Natural killer cell treated with Interleukin-12 subunit alpha and Interleukin-12 subunit beta and Interleukin-15 and Interleukin-18, amount 100 ng/mL, for 72 hours (primary cell): Measurements from ENCODE around the gene SLC6A6. TPM values are rescaled to one million over a fixed set of nuclear protein-coding genes. Genes with fewer than 3 reads are reported as not detected.

Experiments
- ATAC-seq, 2 donors: fragments of 150-1000 bp; cut with Tn5 transposase in 1 of 2; sonication (Bioruptor Pico), chemical (Tn5 transposase) in 1 of 2; 2 replicates each; pipeline ENCODE4 v1.10.0; 2021
- DNase-seq: peaks from one replicate; pipeline ENCODE4 v3.0.0; 2022; ENCODE audit warnings: low spot score
- H3K27ac Mint-ChIP-seq, 2 donors: 1 replicate in 1 of 2; 2 replicates in 1 of 2; pipeline ENCODE4 v1.8.0; 2022; ENCODE audit warnings: mixed read lengths in 2 of 2, mild to moderate bottlenecking in 1 of 2, moderate library complexity in 1 of 2
- H3K27me3 Mint-ChIP-seq, 2 donors: 1 replicate in 1 of 2; 2 replicates in 1 of 2; pipeline ENCODE4 v1.8.0; 2022; ENCODE audit warnings: mixed read lengths in 2 of 2
- H3K36me3 Mint-ChIP-seq: one replicate; pipeline ENCODE4 v1.8.0; 2022; ENCODE audit warnings: mixed read lengths
- H3K4me1 Mint-ChIP-seq, 2 donors: 1 replicate in 1 of 2; 2 replicates in 1 of 2; pipeline ENCODE4 v1.8.0; 2022; ENCODE audit warnings: low read depth in 2 of 2, mixed read lengths in 2 of 2, mild to moderate bottlenecking in 1 of 2
- H3K4me3 Mint-ChIP-seq: one replicate; pipeline ENCODE4 v1.8.0; 2022; ENCODE audit warnings: mixed read lengths
- H3K9me3 Mint-ChIP-seq: 2 replicates; pipeline ENCODE4 v1.8.0; 2022; ENCODE audit warnings: mixed read lengths
- total RNA-seq, 2 donors: library from RNA; stranded (reverse); gene quantifications; one replicate each; pipeline ENCODE4 v1.2.3, GENCODE V29; 2022

Gene SLC6A6
- total RNA-seq, 2 donors from 2014 or later: 20.4 to 56.7 TPM

DNA sequence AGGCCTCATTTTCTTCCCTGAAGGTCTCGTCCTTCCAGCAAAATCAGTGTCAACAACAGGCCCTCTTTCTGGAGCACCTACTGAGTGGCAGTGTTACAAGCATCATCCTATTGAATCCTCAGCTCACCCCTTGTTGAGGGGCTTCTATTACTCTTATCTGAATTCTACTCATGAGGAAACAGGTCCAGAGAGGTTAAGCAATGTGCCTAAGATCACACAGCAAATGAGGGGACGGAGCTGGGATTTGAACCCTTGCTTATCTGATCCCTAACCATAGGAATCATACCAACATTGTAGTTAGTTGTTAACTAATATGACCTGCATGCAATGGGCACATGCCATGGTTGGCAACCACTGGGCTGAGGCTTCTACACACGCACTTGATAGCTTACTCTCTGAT lies 63.0 kb downstream of the SLC6A6 start:
- no peaks in the 10 kb centered on the region for H3K36me3 Mint-ChIP-seq
- DNase-seq (no peak), ATAC-seq (no peak)
- no peaks in the 10 kb centered on the region for H3K27me3 Mint-ChIP-seq
- no peaks in the 10 kb centered on the region for H3K9me3 Mint-ChIP-seq
- H3K27ac Mint-ChIP-seq: no peak overlapping the region
- no peak overlapping the region for H3K4me3 Mint-ChIP-seq
- H3K4me1 Mint-ChIP-seq: peaks cover 7% of the 10 kb centered on the region in 2 donors

DNA sequence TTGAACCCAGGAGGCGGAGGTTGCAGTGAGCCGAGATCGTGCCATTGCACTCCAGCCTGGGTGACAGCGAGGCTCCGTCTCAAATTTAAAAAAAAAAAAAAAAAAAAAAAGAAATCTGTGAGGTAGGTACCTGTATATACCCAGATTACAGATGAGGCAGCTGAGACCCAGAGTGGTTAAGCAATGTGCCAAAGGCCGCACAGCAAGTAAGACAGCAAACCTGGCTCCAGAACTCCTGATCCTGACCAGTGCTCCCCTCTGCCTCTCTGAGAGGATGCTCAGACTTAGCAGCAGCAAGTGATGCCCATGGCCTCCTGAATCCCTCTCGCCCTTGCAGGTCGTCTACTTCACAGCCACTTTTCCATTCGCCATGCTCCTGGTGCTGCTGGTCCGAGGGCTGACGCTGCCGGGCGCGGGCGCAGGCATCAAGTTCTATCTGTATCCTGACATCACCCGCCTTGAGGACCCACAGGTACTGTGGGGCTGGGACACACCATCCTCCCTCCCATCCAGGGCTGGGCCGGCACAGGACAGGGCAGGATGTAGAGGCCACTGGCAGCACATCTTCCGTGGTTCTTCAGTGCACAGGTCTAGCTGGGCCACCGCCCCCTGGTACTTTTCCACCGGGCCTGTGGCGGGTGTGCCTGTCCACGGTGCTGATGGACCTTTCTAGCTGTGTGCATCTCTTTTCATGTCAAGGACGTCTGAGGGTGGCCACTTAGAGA lies 63.9 kb downstream of the SLC6A6 start:
- DNase-seq (no peak), ATAC-seq (peak in 1 of 2 donors; percentile 38)
- H3K27ac Mint-ChIP-seq: no peak overlapping the region
- H3K9me3 Mint-ChIP-seq: no peaks in the 10 kb centered on the region
- no peaks in the 10 kb centered on the region for H3K27me3 Mint-ChIP-seq
- H3K36me3 Mint-ChIP-seq: no peaks in the 10 kb centered on the region
- peaks cover 0 to 4% of the 10 kb centered on the region in 2 donors for H3K4me1 Mint-ChIP-seq
- H3K4me3 Mint-ChIP-seq: no peak overlapping the region

DNA sequence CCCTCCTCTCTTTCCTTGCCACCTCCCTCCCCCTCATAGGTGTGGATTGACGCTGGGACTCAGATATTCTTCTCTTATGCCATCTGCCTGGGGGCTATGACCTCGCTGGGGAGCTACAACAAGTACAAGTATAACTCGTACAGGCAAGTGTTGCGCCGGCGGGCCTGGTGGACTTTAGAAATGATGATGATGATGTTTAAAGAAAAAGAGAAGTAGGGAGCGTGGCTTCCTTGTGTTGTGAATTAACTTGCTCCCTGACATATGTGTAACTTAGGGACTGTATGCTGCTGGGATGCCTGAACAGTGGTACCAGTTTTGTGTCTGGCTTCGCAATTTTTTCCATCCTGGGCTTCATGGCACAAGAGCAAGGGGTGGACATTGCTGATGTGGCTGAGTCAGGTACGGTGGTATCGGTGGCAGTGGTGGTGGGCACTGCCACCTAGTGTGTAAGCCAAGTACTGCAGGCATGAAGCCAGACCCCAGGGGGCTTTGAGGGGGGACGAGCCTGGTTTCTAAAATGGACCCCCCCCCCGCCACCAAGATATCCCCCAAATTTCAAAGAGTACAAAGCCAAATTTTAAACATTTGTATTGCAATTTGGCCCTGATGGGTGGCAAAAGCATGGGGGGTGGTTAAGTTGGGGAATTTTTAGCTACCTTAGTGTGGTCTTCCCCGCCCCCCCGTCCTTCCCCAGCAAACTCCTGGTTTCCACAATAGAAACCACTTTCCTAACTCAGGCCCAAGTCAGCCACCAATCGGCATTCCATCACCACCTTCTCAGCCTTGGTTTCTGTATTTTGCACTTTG lies 65.6 kb downstream of the SLC6A6 start:
- ATAC-seq (peak in 1 of 2 donors; percentile 50), DNase-seq (no peak)
- Mint-ChIP-seq H3K9me3 (no peaks in the 10 kb centered on the region), H3K36me3 (no peaks in the 10 kb centered on the region), H3K4me1 (peaks cover 0 to 4% of the 10 kb centered on the region in 2 donors), H3K27ac (no peak overlapping the region), H3K4me3 (no peak overlapping the region), H3K27me3 (no peaks in the 10 kb centered on the region)

DNA sequence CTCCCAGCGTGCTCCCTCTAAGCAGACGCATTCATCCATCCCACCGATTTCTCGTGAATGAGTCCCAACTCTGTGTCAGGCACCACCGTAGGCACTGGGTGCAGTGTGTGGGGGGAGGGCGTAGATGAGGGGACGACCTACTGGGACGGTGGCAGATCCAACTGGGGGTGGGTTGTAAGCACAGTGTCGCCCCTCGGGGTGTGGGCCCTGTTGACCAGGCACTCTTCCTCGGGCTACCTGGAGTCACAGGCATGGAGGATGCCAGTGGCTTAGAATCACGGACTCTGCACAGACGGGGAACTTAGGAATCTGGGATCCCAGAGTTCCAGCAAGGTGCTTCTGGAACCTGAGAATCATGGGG lies 66.2 kb downstream of the SLC6A6 start:
- Mint-ChIP-seq H3K36me3 (no peaks in the 10 kb centered on the region), H3K4me1 (peaks cover 0 to 4% of the 10 kb centered on the region in 2 donors), H3K4me3 (no peak overlapping the region), H3K27ac (no peak overlapping the region), H3K9me3 (no peaks in the 10 kb centered on the region), H3K27me3 (no peaks in the 10 kb centered on the region)
- no peak for ATAC-seq
- DNase-seq: no peak

DNA sequence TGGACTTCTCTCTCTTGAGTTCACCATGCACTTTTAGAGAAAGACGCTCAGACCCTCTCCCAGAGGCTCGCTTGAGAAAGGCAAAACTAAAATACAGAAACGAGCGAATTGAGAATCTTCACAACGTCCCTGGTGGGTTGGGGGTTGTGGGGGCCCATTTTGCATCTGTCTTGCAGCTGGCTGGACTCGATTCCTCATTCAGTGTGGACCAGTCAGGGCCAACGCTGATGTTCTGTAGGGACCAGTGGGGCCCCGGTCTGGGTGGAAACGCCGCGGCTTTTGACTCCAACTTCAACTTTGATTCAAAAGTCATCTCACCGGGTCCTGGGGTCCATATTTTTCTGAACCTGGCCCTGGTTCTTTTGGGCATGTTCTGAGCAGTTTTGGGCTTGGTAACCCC lies 68.1 kb downstream of the SLC6A6 start:
- Mint-ChIP-seq H3K9me3 (no peaks in the 10 kb centered on the region), H3K4me3 (no peak overlapping the region), H3K36me3 (no peaks in the 10 kb centered on the region)

DNA sequence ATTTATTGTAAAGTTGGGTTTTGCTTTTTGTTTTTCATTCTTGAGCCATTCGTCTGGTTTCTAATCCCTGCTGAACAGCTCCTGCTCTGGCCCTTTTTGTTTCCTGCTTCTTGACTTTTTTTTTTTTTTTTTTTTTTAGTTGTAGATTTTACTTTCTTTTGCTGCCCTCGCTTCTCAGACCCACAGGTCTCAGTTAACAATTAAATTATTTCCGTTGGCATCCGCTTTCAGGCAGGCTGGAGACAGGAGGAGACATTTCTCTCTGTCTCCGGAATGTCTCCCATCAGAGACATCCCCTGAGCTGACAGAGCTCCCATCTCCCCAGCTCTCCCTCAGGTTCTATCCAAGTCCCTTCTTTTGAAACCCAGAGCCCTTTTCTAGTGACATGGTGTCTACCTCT lies 68.6 kb downstream of the SLC6A6 start:
- peaks cover 0 to 4% of the 10 kb centered on the region in 2 donors for H3K4me1 Mint-ChIP-seq
- DNase-seq (no peak), ATAC-seq (no peak)
- H3K36me3 Mint-ChIP-seq: no peaks in the 10 kb centered on the region
- no peak overlapping the region for H3K27ac Mint-ChIP-seq
- no peaks in the 10 kb centered on the region for H3K9me3 Mint-ChIP-seq
- no peak overlapping the region for H3K4me3 Mint-ChIP-seq
- H3K27me3 Mint-ChIP-seq: no peaks in the 10 kb centered on the region

More for the DNA sequence above, 68.1 kb downstream of the SLC6A6 start:
- Mint-ChIP-seq H3K27ac (no peak overlapping the region), H3K4me1 (peaks cover 0 to 4% of the 10 kb centered on the region in 2 donors), H3K27me3 (no peaks in the 10 kb centered on the region)
- DNase-seq: no peak
- no peak for ATAC-seq

DNA sequence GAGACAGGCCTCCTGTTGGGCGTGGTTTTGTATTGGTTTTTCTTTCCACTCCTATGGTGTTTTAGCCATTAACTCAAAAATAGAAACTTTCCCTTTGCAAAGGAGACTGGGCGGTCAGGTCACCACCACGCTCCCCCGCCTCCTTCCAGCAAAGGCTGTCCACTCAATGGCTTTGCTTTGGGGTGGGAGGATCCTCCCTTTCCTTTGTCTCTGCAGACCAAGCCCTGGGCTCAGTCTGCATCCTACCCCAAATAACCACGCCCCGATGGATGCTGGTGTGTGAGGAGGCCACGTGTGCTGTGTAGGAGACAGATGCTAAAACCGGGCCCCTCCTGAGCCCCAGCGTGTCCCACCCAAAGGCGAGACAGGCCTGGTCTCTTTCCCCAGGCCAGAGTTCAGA lies 69.3 kb downstream of the SLC6A6 start:
- Mint-ChIP-seq H3K36me3 (no peaks in the 10 kb centered on the region), H3K4me3 (no peak overlapping the region), H3K4me1 (peaks cover 0 to 4% of the 10 kb centered on the region in 2 donors), H3K27ac (no peak overlapping the region), H3K27me3 (no peaks in the 10 kb centered on the region), H3K9me3 (no peaks in the 10 kb centered on the region)
- no peak for DNase-seq
- no peak for ATAC-seq

DNA sequence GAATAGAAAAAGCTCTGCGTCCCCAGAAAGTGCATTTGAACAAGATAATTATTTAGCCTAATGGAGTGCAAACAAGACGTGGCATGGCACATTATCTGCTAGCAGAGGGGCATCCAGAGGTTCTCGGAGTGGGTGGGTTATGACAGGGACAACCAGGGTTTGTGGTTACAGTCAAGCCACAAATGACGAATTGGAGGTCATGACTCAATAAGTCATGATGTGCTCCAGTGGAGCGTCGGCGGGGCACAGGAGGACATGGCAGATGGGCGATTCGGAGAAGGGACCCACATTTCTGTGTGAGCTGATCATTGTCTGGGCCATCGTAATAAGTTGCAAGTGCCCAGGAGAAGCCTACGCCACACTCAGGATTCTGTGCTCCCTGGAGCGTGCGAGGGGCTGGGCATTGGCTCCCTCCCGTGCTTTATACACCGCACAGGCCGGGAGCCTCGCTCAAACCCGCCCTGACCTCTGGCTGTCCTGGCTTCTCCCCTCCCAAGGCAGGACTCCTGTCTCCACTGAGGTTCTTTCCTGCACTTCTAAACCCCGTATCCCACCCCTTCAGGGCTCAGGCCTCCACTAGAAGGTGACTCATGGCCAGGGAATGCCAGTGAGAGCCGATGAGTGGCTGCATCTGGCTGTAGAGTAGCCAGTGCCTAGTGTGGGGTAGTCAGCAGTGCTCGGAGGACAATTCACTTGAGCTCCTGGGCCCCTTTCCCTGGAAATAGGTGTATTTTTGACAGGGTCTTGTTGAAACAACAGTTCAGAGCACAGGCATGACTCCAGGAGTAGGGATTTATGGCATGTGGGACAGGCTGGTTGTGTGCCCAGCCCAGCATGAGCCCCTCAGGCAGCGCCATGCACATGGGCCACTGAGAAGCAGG lies 70.3 kb downstream of the SLC6A6 start:
- no peak overlapping the region for H3K27ac Mint-ChIP-seq
- no peaks in the 10 kb centered on the region for H3K27me3 Mint-ChIP-seq
- ATAC-seq (no peak), DNase-seq (no peak)
- H3K4me3 Mint-ChIP-seq: no peak overlapping the region
- no peaks in the 10 kb centered on the region for H3K9me3 Mint-ChIP-seq
- peaks cover 0 to 3% of the 10 kb centered on the region in 2 donors for H3K4me1 Mint-ChIP-seq
- no peaks in the 10 kb centered on the region for H3K36me3 Mint-ChIP-seq

DNA sequence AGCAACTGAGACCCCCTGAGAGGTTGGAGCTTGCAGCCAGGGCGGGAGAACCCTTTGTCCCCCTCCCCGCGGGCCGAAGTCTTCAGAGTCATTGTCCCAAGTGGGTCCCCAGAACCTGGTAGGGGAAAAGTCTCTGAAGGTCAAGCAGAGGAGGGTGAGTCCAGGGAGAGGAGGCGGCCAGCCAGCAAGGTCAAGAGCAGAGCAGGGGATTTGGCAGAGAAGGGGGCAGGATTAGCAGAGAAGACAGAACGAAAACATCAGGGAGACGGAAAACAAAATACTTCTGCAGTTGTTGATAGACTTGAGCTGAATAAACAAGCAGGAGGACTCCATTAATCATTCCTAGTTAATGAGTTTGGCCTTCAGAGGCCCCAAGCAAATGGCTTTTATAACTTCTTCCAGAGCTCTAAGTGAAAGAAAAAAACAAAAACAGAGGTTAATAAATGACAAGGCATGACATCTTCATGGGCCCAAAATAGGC lies 71.0 kb downstream of the SLC6A6 start:
- ATAC-seq (no peak), DNase-seq (no peak)
- Mint-ChIP-seq H3K27ac (no peak overlapping the region), H3K27me3 (no peaks in the 10 kb centered on the region), H3K9me3 (no peaks in the 10 kb centered on the region), H3K36me3 (peaks cover 4% of the 10 kb centered on the region), H3K4me3 (no peak overlapping the region), H3K4me1 (no peaks in the 10 kb centered on the region)

DNA sequence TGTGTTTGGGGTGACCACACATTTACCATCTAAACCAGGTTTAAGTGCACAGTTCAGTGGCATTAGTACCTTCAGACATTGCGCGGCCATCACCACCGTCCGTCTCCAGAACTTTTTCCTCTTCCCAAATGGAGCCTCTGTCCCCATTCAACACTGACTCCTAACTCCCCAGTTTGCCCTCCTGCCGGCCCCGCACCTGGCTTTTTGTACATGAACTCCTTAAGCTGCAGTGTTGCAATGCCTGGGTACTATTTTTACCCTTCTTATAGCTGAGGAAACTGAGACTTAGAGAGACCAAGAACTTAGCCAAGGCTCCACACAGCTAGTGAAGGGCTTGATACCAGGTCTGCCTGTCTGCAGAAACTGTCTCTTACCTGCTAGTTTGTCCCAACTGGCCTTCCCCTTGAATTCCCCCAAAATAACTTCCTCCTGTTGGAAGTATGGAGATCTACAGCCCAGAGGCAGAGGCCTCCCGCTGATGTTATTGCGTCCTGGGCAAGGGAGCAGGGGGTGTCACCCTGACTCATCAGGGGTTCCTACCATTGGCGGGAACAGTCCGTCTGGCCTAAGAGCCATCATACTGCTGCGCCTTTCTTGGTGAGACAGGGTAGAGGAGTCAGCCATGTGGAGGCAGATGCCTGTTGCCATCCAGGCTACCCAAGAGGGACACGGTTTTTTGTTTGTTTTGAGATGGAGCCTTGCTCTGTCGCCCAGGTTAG lies 72.1 kb downstream of the SLC6A6 start:
- Mint-ChIP-seq H3K4me3 (no peak overlapping the region), H3K9me3 (no peaks in the 10 kb centered on the region), H3K27ac (no peak overlapping the region), H3K27me3 (no peaks in the 10 kb centered on the region), H3K36me3 (peaks cover 7% of the 10 kb centered on the region), H3K4me1 (no peaks in the 10 kb centered on the region)
- no peak for DNase-seq
- no peak for ATAC-seq

DNA sequence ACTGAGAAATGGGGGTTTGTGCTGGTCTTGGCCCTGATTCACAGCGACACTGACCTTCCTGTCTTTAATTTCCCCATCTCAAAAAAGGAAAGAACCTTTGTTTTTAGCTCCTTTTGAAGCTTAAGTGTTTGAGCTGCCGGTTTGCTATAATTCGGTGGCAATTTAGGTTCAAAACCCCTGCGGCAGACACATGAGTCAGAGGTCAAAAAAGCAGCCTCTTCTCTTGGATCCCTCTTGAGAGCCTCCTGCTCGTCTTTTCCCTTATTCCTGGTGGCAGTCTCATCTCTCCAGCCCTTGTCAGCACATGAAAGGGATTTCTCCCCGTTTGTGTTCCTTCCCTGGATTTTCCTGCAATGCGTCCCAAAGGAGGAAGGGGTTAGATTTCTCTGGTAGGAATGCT lies 73.2 kb downstream of the SLC6A6 start:
- H3K9me3 Mint-ChIP-seq: no peaks in the 10 kb centered on the region
- H3K27me3 Mint-ChIP-seq: no peaks in the 10 kb centered on the region
- H3K4me1 Mint-ChIP-seq: no peaks in the 10 kb centered on the region
- no peak for ATAC-seq
- no peak for DNase-seq
- H3K36me3 Mint-ChIP-seq: peaks cover 7% of the 10 kb centered on the region
- no peak overlapping the region for H3K4me3 Mint-ChIP-seq
- no peak overlapping the region for H3K27ac Mint-ChIP-seq

DNA sequence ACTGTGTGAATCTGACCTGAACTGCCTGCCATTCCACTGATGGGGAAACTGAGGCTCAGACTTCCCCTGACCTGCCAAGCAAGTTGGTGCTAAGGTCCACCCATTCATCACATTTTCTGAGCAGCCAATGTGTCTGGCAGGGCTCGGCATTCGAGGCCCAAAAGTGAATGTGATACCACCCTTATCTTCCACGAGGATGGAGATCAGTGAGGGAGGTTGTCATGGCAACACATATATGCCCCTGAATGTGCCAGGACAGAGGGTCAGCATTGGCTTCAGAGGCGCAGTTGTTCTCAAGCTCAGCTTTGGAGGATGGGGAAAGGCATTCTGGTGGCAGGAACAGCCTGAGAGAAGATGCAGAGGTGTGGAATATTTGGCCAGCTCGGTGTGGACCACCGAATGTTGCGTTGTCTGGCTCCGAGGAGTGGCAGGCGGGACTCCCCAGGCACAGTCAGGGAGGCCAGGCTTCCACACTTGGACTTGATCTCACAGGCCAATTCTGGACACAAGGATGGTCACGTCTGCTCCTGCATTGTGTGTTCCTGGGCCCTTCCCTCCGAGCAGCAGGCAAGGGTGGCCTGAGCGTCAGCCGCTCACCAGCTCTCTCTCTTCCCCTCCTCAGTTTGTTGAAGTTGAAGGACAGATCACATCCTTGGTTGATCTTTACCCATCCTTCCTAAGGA lies 74.3 kb downstream of the SLC6A6 start:
- Mint-ChIP-seq H3K4me3 (no peak overlapping the region), H3K9me3 (no peaks in the 10 kb centered on the region), H3K4me1 (no peaks in the 10 kb centered on the region), H3K27ac (no peak overlapping the region), H3K27me3 (no peaks in the 10 kb centered on the region), H3K36me3 (peaks cover 7% of the 10 kb centered on the region)
- DNase-seq (no peak), ATAC-seq (no peak)
